Adrenal gland (tissue), 12 donors: ENCODE data around the gene FOXB1. TPM values are rescaled to one million over a fixed set of nuclear protein-coding genes. Genes with fewer than 3 reads are reported as not detected.

Experiments
- DNase-seq, 7 donors: peaks; one replicate each; pipeline ENCODE4 v3.0.0-alpha.2; 2019 to 2020
- H3K27ac ChIP-seq, 5 donors: fragments of 200-600 bp; sonication (generic) in 4 of 5; 1 replicate in 3 of 5; 2 replicates in 2 of 5; pipeline versions ENCODE4 v1.5.1 to v1.8.0; 2016 to 2020; ENCODE audit warnings: mild to moderate bottlenecking in 1 of 5
- H3K27me3 ChIP-seq: fragments of 200-600 bp; 2 replicates; pipeline ENCODE4 v1.8.0; 2021
- H3K36me3 ChIP-seq, 2 donors: fragments of 200-600 bp; replicated peaks in 1 of 2; 1 replicate in 1 of 2; 2 replicates in 1 of 2; pipeline versions ENCODE4 v1.5.1 to v1.8.0; 2018 to 2022
- H3K4me1 ChIP-seq, 2 donors: fragments of 200-600 bp; replicated peaks in 1 of 2; 1 replicate in 1 of 2; 2 replicates in 1 of 2; pipeline versions ENCODE4 v1.5.1 to v1.8.0; 2018 to 2021
- H3K4me3 ChIP-seq, 4 donors: fragments of 200-600 bp; sonication (generic) in 3 of 4; one replicate each; pipeline ENCODE4 v1.5.1; 2016 to 2018
- H3K9me3 ChIP-seq, 3 donors: fragments of 200-600 bp; sonication (generic) in 1 of 3; replicated peaks in 1 of 3; 1 replicate in 2 of 3; 2 replicates in 1 of 3; pipeline versions ENCODE4 v1.5.1 to v1.8.0; 2016 to 2021
- CTCF ChIP-seq, 6 experiments: fragments of 450-650 bp in 4 of 6; fragments of 200-600 bp in 2 of 6; sonication (generic) in 1 of 6; IDR thresholded peaks; 1 replicate in 5 of 6; 2 replicates in 1 of 6; pipeline versions ENCODE4 v1.5.1 to v1.8.0; 2016 to 2021; ENCODE audit warnings: antibody characterized with exemption in 6 of 6, mild to moderate bottlenecking in 2 of 6, moderate library complexity in 1 of 6
- POLR2A ChIP-seq, 2 donors: fragments of 450-650 bp; IDR thresholded peaks; one replicate each; pipeline ENCODE4 v1.6.1; 2017; ENCODE audit warnings: antibody characterized with exemption in 2 of 2, mild to moderate bottlenecking in 2 of 2, moderate library complexity in 1 of 2
- WGBS, 4 donors: extraction: QIAGEN DNeasy Blood & Tissue Kit in 2 of 4; methylation state at CpG; one replicate each; pipeline versions ENCODE4 v1.1.5 to v1.1.7; 2013 to 2017; 5-methylcytosine and 5-hydroxymethylcytosine counted together
- intact Hi-C, 2 donors: fragments of 100-400 bp; cut with DNase I; formaldehyde crosslinking; loops; one replicate each; pipeline versions ENCODE4 v1.14.1 to v1.15.0; 2022 to 2023
- polyA plus RNA-seq, 3 donors: library from polyadenylated mRNA; stranded (reverse); fragments of 200-250 nt in 2 of 3; fragments of 350-450 nt in 1 of 3; fragmentation: Illumina TruSeq in 1 of 3; extraction: RNeasy Lipid Tissue Mini Kit (QIAGEN cat#74804) in 1 of 3; gene quantifications; one replicate each; pipeline ENCODE4 v1.2.3, GENCODE V29; 2013 to 2014
- total RNA-seq, 9 donors: library from RNA; depleted of rRNA in 4 of 9; stranded (reverse); fragments of >200 nt in 4 of 9; fragments of 120-200 nt in 1 of 9; fragmentation: NEBNext Ultra II Directional in 1 of 9; extraction: Animal tissue kit (Norgen Biotek cat#: 25700) in 1 of 9; gene quantifications; one replicate each; pipeline versions ENCODE4 v1.1.0 to v1.2.4, GENCODE V29; 2013 to 2023
- donor health status: healthy with polysubstance abuse.
- donor health status: Bipolar disorder and iron deficiency.
- donor health status: DM: yes; HTN: yes; CAD: no.
- donor health status: DM: no; HTN: no; CAD: no.
- donor health status: DM: no; HTN: no; CAD: no.
- donor health status: DM: yes; HTN: yes; CAD: no.

Gene FOXB1
- total and polyA plus RNA-seq, 12 donors = not detected

DNA sequence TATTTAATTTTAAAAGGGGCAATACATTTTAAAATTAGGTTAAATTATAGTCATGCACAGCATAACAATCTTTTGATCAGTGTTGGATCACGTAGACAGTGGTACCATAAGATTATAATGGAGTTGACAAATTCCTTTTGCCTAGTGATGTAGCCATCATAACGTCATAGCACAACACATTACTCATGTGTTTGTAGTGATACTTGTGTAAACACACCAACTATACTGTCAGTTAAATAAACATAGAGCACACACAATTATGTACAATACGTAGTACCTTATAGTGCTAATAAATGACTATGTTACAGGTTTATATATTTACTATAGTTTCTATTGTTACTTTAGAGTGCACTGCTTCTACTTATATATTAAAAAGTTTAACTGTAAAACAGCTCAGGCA is 31.2 kb downstream of the FOXB1 start:
- intact Hi-C loops = no loop called here
- Histone ChIP-seq H3K27ac (no peak overlapping the region), H3K27me3 (peaks cover 13% of the 10 kb centered on the region), H3K36me3 (no peaks in the 10 kb centered on the region), H3K9me3 (no peaks in the 10 kb centered on the region), H3K4me3 (no peak overlapping the region), H3K4me1 (no peaks in the 10 kb centered on the region)
- no peak for DNase-seq
- no peak for TF ChIP-seq POLR2A (IDR thresholded peaks at IDR 0.05)
- TF ChIP-seq CTCF (IDR thresholded peaks at IDR 0.05) = no peak
- 77 to 82% (median 80%) methylated on average over 3 of the region's 3 CpGs for WGBS, 4 donors

DNA sequence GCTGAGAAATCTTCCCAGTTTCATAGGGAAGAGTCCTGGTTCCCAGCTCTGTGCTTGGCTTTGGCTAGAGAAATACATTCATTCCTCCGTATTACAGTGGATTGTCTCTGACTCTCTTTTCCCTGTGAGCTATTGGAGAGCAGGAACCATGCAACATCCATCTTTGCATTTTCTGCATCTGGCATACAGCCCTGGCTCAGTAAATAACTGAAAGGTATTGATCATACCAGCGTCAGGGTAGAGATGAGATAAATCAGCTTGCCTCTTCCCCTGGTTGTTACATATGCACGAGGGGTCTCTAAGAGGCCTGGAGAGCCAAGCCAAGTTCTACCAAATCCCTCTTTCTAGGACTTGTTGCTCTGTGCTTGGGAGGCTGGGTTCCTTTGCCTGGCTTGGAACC is 35.2 kb downstream of the FOXB1 start:
- WGBS, 4 donors = 50 to 63% (median 54%) methylated on average over 3 of the region's 3 CpGs
- H3K9me3 ChIP-seq = no peaks in the 10 kb centered on the region
- no peak overlapping the region for H3K27ac ChIP-seq
- H3K4me1 ChIP-seq = no peaks in the 10 kb centered on the region
- no peak overlapping the region for H3K4me3 ChIP-seq
- intact Hi-C loops = no loop called here
- no peaks in the 10 kb centered on the region for H3K36me3 ChIP-seq
- no peak for DNase-seq
- peaks cover 27% of the 10 kb centered on the region for H3K27me3 ChIP-seq
- TF ChIP-seq POLR2A (IDR thresholded peaks at IDR 0.05) = no peak
- TF ChIP-seq CTCF (IDR thresholded peaks at IDR 0.05) = no peak

GRCh38 chr15:60043744-60044435 is 39.8 kb downstream of the FOXB1 start:
- no peaks in the 10 kb centered on the region for H3K36me3 ChIP-seq
- 84 to 87% (median 86%) methylated on average over 8 of the region's 8 CpGs for WGBS, 4 donors
- TF ChIP-seq POLR2A (IDR thresholded peaks at IDR 0.05) (no peak), CTCF (IDR thresholded peaks at IDR 0.05) (no peak)
- no peak for DNase-seq
- no peaks in the 10 kb centered on the region for H3K9me3 ChIP-seq
- intact Hi-C loops = no loop called here
- no peaks in the 10 kb centered on the region for H3K4me1 ChIP-seq
- H3K27me3 ChIP-seq = peaks cover 21% of the 10 kb centered on the region
- no peak overlapping the region for H3K27ac ChIP-seq
- no peak overlapping the region for H3K4me3 ChIP-seq

GRCh38 chr15:60044636-60045270 is 40.6 kb downstream of the FOXB1 start:
- Histone ChIP-seq H3K9me3 (no peaks in the 10 kb centered on the region), H3K36me3 (no peaks in the 10 kb centered on the region), H3K4me3 (no peak overlapping the region), H3K4me1 (no peaks in the 10 kb centered on the region), H3K27ac (no peak overlapping the region), H3K27me3 (peaks cover 15% of the 10 kb centered on the region)
- TF ChIP-seq CTCF (IDR thresholded peaks at IDR 0.05) = no peak
- no peak for TF ChIP-seq POLR2A (IDR thresholded peaks at IDR 0.05)
- DNase-seq = no peak
- intact Hi-C loops = no loop called here
- WGBS, 4 donors = 53 to 62% (median 56%) methylated on average over 5 of the region's 5 CpGs
